Activated naive CD8-positive, alpha-beta T cell treated with anti-CD3 and anti-CD28 coated beads for 36 hours (primary cell): Measurements from ENCODE around the gene SOAT1. TPM values are rescaled to one million over a fixed set of nuclear protein-coding genes. Genes with fewer than 3 reads are reported as not detected.
"Not testable (repeated sequence)": the region's sequence is repeated elsewhere in the genome, so short reads cannot be mapped to it uniquely, and the experiment has no call there.

ENCODE experiments used
- DNase-seq: peaks from one replicate; pipeline ENCODE4 v3.0.0; 2021
- H3K27ac Mint-ChIP-seq: one replicate; pipeline ENCODE4 v1.8.0; 2022; ENCODE audit warnings: mild to moderate bottlenecking, moderate library complexity, mixed read lengths
- H3K27me3 Mint-ChIP-seq: one replicate; pipeline ENCODE4 v1.8.0; 2022; ENCODE audit warnings: mild to moderate bottlenecking, mixed read lengths
- H3K36me3 Mint-ChIP-seq: one replicate; pipeline ENCODE4 v1.8.0; 2021; ENCODE audit warnings: mild to moderate bottlenecking, mixed read lengths
- H3K4me1 Mint-ChIP-seq: one replicate; pipeline ENCODE4 v1.8.0; 2021; ENCODE audit warnings: mixed read lengths
- H3K4me3 Mint-ChIP-seq: one replicate; pipeline ENCODE4 v1.8.0; 2022; ENCODE audit warnings: mild to moderate bottlenecking, moderate library complexity, mixed read lengths
- H3K9me3 Mint-ChIP-seq: one replicate; pipeline ENCODE4 v1.8.0; 2022; ENCODE audit warnings: mixed read lengths
- total RNA-seq, 2 experiments: library from RNA; stranded (reverse); gene quantifications; one replicate each; pipeline ENCODE4 v1.2.3, GENCODE V29; 2021

Gene SOAT1
- 10 to 100 TPM; 86.2 to 90.9 TPM for total RNA-seq

GRCh38 chr1:179293340-179294327 lies at the start of gene SOAT1:
SOAT1 (plus strand) TSS chr1:179293797; CDS start chr1:179302685, 8,888 bp downstream.
- peaks cover 36% of the 10 kb centered on the region for H3K4me1 Mint-ChIP-seq
- H3K36me3 Mint-ChIP-seq, result peaks cover 39% of the 10 kb centered on the region
- H3K27me3 Mint-ChIP-seq, result no peaks in the 10 kb centered on the region
- DNase-seq, result peak; percentile 96
- peak within 1 kb of the TSS; percentile 87 for H3K4me3 Mint-ChIP-seq
- H3K9me3 Mint-ChIP-seq, result no peaks in the 10 kb centered on the region
- peak within 1 kb of the TSS; percentile 96 for H3K27ac Mint-ChIP-seq

GRCh38 chr1:179245426-179245825 lies 48.2 kb upstream of the SOAT1 start:
- H3K9me3 Mint-ChIP-seq, H3K4me3 Mint-ChIP-seq, H3K27me3 Mint-ChIP-seq, H3K36me3 Mint-ChIP-seq, DNase-seq, H3K4me1 Mint-ChIP-seq, H3K27ac Mint-ChIP-seq: not testable (repeated sequence)

GRCh38 chr1:179247923-179248322 lies 45.7 kb upstream of the SOAT1 start:
- no peaks in the 10 kb centered on the region for H3K36me3 Mint-ChIP-seq
- H3K27me3 Mint-ChIP-seq, result no peaks in the 10 kb centered on the region
- no peaks in the 10 kb centered on the region for H3K9me3 Mint-ChIP-seq
- no peaks in the 10 kb centered on the region for H3K4me1 Mint-ChIP-seq
- no peak overlapping the region for H3K27ac Mint-ChIP-seq
- H3K4me3 Mint-ChIP-seq, result no peak overlapping the region
- DNase-seq, result no peak

GRCh38 chr1:179251675-179252074 lies 41.9 kb upstream of the SOAT1 start:
- no peaks in the 10 kb centered on the region for H3K27me3 Mint-ChIP-seq
- H3K9me3 Mint-ChIP-seq, result no peaks in the 10 kb centered on the region
- DNase-seq, result no peak
- no peaks in the 10 kb centered on the region for H3K36me3 Mint-ChIP-seq
- H3K4me1 Mint-ChIP-seq, result no peaks in the 10 kb centered on the region
- no peak overlapping the region for H3K4me3 Mint-ChIP-seq
- no peak overlapping the region for H3K27ac Mint-ChIP-seq

GRCh38 chr1:179252606-179253005 lies 41.0 kb upstream of the SOAT1 start:
- H3K27ac Mint-ChIP-seq, result no peak overlapping the region
- DNase-seq, result no peak
- H3K4me1 Mint-ChIP-seq, result no peaks in the 10 kb centered on the region
- no peaks in the 10 kb centered on the region for H3K36me3 Mint-ChIP-seq
- H3K27me3 Mint-ChIP-seq, result no peaks in the 10 kb centered on the region
- no peaks in the 10 kb centered on the region for H3K9me3 Mint-ChIP-seq
- no peak overlapping the region for H3K4me3 Mint-ChIP-seq

- DNase-seq, result no peak
- H3K36me3 Mint-ChIP-seq, result no peaks in the 10 kb centered on the region
- H3K4me3 Mint-ChIP-seq, result no peak overlapping the region
- H3K4me1 Mint-ChIP-seq, result no peaks in the 10 kb centered on the region
- no peak overlapping the region for H3K27ac Mint-ChIP-seq
- H3K9me3 Mint-ChIP-seq, result no peaks in the 10 kb centered on the region
- H3K27me3 Mint-ChIP-seq, result no peaks in the 10 kb centered on the region
Measured at GRCh38 chr1:179253286-179253972, 40.2 kb upstream of the SOAT1 start.

- no peaks in the 10 kb centered on the region for H3K36me3 Mint-ChIP-seq
- no peaks in the 10 kb centered on the region for H3K27me3 Mint-ChIP-seq
- no peak overlapping the region for H3K27ac Mint-ChIP-seq
- no peak overlapping the region for H3K4me3 Mint-ChIP-seq
- H3K4me1 Mint-ChIP-seq, result no peaks in the 10 kb centered on the region
- no peaks in the 10 kb centered on the region for H3K9me3 Mint-ChIP-seq
- no peak for DNase-seq
Measured at GRCh38 chr1:179262183-179262582, 31.4 kb upstream of the SOAT1 start.

- Mint-ChIP-seq H3K4me3 (no peak overlapping the region), H3K4me1 (no peaks in the 10 kb centered on the region), H3K9me3 (no peaks in the 10 kb centered on the region), H3K27me3 (no peaks in the 10 kb centered on the region), H3K36me3 (no peaks in the 10 kb centered on the region), H3K27ac (no peak overlapping the region)
- no peak for DNase-seq
Measured at GRCh38 chr1:179263121-179263520, 30.5 kb upstream of the SOAT1 start.

GRCh38 chr1:179264507-179264906 lies 29.1 kb upstream of the SOAT1 start:
- no peak for DNase-seq
- no peak overlapping the region for H3K27ac Mint-ChIP-seq
- H3K27me3 Mint-ChIP-seq, result no peaks in the 10 kb centered on the region
- no peak overlapping the region for H3K4me3 Mint-ChIP-seq
- H3K4me1 Mint-ChIP-seq, result peaks cover 4% of the 10 kb centered on the region
- no peaks in the 10 kb centered on the region for H3K36me3 Mint-ChIP-seq
- no peaks in the 10 kb centered on the region for H3K9me3 Mint-ChIP-seq

- H3K27ac Mint-ChIP-seq, result no peak overlapping the region
- H3K4me3 Mint-ChIP-seq, result no peak overlapping the region
- no peak for DNase-seq
- no peaks in the 10 kb centered on the region for H3K27me3 Mint-ChIP-seq
- no peaks in the 10 kb centered on the region for H3K36me3 Mint-ChIP-seq
- no peaks in the 10 kb centered on the region for H3K9me3 Mint-ChIP-seq
- H3K4me1 Mint-ChIP-seq, result peaks cover 4% of the 10 kb centered on the region
Measured at GRCh38 chr1:179269071-179269470, 24.5 kb upstream of the SOAT1 start.

GRCh38 chr1:179274424-179274823 lies 19.2 kb upstream of the SOAT1 start:
- not testable (repeated sequence) for H3K27ac Mint-ChIP-seq, H3K9me3 Mint-ChIP-seq

GRCh38 chr1:179278920-179279319 lies 14.7 kb upstream of the SOAT1 start:
- Mint-ChIP-seq H3K27me3 (no peaks in the 10 kb centered on the region), H3K4me1 (peaks cover 2% of the 10 kb centered on the region), H3K27ac (no peak overlapping the region), H3K4me3 (no peak overlapping the region), H3K36me3 (peaks cover 5% of the 10 kb centered on the region), H3K9me3 (peaks cover 10% of the 10 kb centered on the region)
- no peak for DNase-seq

More at GRCh38 chr1:179274424-179274823, 19.2 kb upstream of the SOAT1 start:
- H3K4me1 Mint-ChIP-seq, H3K4me3 Mint-ChIP-seq, H3K36me3 Mint-ChIP-seq, H3K27me3 Mint-ChIP-seq, DNase-seq: not testable (repeated sequence)

- DNase-seq, result no peak
- Mint-ChIP-seq H3K36me3 (peaks cover 3% of the 10 kb centered on the region), H3K27ac (no peak overlapping the region), H3K4me1 (no peaks in the 10 kb centered on the region), H3K4me3 (no peak overlapping the region), H3K27me3 (no peaks in the 10 kb centered on the region), H3K9me3 (peaks cover 7% of the 10 kb centered on the region)
Measured at GRCh38 chr1:179283992-179284391, 9.6 kb upstream of the SOAT1 start.

GRCh38 chr1:179287946-179288345 lies 5.7 kb upstream of the SOAT1 start:
- Mint-ChIP-seq H3K4me1 (peaks cover under 1% of the 10 kb centered on the region), H3K27ac (no peak overlapping the region), H3K27me3 (no peaks in the 10 kb centered on the region), H3K36me3 (no peaks in the 10 kb centered on the region), H3K9me3 (no peaks in the 10 kb centered on the region), H3K4me3 (no peak overlapping the region)
- DNase-seq, result no peak

- H3K27me3 Mint-ChIP-seq, result no peaks in the 10 kb centered on the region
- no peaks in the 10 kb centered on the region for H3K9me3 Mint-ChIP-seq
- H3K36me3 Mint-ChIP-seq, result peaks cover under 1% of the 10 kb centered on the region
- H3K4me3 Mint-ChIP-seq, result no peak overlapping the region
- peaks cover 5% of the 10 kb centered on the region for H3K4me1 Mint-ChIP-seq
- DNase-seq, result no peak
- H3K27ac Mint-ChIP-seq, result no peak overlapping the region
Measured at GRCh38 chr1:179288977-179289376, 4.6 kb upstream of the SOAT1 start.
